ENCODE data around the gene GOLGA3. TPM values are rescaled to one million over a fixed set of nuclear protein-coding genes. Genes with fewer than 3 reads are reported as not detected.

GOLGA3 gene
- total RNA-seq, 1 donor from 2014 or later: 47.5 TPM

GRCh38 chr12:132740313-132740646 lies 88.4 kb downstream of the GOLGA3 start:
- no peaks in the 10 kb centered on the region for H3K4me1 Mint-ChIP-seq (ENCODE audit: low read depth)
- TF ChIP-seq, protein P1, sequence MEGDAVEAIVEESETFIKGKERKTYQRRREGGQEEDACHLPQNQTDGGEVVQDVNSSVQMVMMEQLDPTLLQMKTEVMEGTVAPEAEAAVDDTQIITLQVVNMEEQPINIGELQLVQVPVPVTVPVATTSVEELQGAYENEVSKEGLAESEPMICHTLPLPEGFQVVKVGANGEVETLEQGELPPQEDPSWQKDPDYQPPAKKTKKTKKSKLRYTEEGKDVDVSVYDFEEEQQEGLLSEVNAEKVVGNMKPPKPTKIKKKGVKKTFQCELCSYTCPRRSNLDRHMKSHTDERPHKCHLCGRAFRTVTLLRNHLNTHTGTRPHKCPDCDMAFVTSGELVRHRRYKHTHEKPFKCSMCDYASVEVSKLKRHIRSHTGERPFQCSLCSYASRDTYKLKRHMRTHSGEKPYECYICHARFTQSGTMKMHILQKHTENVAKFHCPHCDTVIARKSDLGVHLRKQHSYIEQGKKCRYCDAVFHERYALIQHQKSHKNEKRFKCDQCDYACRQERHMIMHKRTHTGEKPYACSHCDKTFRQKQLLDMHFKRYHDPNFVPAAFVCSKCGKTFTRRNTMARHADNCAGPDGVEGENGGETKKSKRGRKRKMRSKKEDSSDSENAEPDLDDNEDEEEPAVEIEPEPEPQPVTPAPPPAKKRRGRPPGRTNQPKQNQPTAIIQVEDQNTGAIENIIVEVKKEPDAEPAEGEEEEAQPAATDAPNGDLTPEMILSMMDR (IDR thresholded peaks at IDR 0.05; ENCODE audit: unreplicated experiment): no peak
- H3K27ac Mint-ChIP-seq: no peak overlapping the region
- DNase-seq (ENCODE audit: low spot score, unreplicated experiment): no peak
- no peaks in the 10 kb centered on the region for H3K27me3 Mint-ChIP-seq
- no peak overlapping the region for H3K4me3 Mint-ChIP-seq (ENCODE audit: low read depth)
- peaks cover 37% of the 10 kb centered on the region for H3K36me3 Mint-ChIP-seq (ENCODE audit: insufficient read depth)
- no peaks in the 10 kb centered on the region for H3K9me3 Mint-ChIP-seq (ENCODE audit: low read depth)

DNA sequence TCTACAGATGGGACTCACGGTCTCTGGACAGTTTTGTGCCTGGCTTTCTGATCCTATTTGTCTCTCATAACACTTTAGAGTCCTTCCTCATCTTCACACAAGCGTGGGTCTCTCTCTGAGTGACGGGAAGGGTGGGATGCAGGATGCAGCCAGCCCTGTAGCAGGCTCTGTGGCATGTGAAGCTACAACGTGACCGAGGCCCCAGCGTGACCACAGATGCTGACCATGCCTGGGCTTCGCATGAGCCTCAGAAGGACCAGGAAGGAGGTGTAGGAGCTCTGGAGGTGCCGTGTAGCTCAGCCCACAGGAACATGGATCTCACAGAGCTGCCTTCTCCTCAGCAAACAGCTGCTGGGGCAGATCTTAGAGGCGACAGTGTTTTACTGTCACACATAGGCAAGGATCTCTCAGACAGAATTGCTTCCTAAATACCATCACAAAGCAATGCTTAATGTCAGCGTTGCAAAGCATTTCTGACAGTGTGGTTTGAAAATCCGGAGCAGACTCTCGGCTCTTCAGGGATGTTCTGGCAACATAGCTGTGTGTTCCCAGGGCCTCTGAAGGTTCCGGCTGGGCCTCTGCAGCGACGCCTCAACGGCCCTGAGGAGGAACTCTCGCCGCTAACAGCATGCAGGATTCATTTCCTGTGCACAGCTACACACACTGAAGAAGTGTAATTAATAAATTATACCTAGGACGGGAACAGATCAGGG lies 88.9 kb downstream of the GOLGA3 start:
- Mint-ChIP-seq H3K9me3 (ENCODE audit: low read depth) (no peaks in the 10 kb centered on the region), H3K4me3 (ENCODE audit: low read depth) (no peak overlapping the region), H3K27me3 (no peaks in the 10 kb centered on the region), H3K27ac (peak overlapping the region; percentile 77), H3K4me1 (ENCODE audit: low read depth) (no peaks in the 10 kb centered on the region), H3K36me3 (ENCODE audit: insufficient read depth) (peaks cover 35% of the 10 kb centered on the region)
- TF ChIP-seq, protein P1 (IDR thresholded peaks at IDR 0.05; ENCODE audit: unreplicated experiment): no peak
- DNase-seq (ENCODE audit: low spot score, unreplicated experiment): no peak

DNA sequence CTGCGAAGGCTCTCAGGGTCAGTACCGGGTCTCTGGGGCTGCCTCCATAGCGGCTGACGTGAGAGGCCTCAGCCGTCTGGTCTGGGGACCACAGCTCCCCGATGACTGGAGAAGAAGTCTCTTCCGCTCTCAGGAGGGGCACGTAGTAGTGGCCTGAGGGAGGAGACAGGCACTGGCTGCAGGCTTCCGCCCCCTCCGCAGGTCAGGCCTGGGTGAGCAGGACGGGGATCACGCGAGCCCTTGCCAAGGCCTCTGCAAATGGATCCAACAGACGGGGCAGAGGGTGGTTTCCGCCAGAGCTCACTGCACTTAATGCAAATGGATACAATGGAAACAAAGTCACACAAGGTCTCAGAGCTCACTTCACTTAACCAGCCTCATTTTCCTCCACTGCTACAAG lies 91.8 kb downstream of the GOLGA3 start:
- no peaks in the 10 kb centered on the region for H3K27me3 Mint-ChIP-seq
- no peak for DNase-seq (ENCODE audit: low spot score, unreplicated experiment)
- no peak overlapping the region for H3K4me3 Mint-ChIP-seq (ENCODE audit: low read depth)
- peaks cover 31% of the 10 kb centered on the region for H3K36me3 Mint-ChIP-seq (ENCODE audit: insufficient read depth)
- no peaks in the 10 kb centered on the region for H3K4me1 Mint-ChIP-seq (ENCODE audit: low read depth)
- no peaks in the 10 kb centered on the region for H3K9me3 Mint-ChIP-seq (ENCODE audit: low read depth)
- no peak overlapping the region for H3K27ac Mint-ChIP-seq
- TF ChIP-seq, protein P1 (IDR thresholded peaks at IDR 0.05; ENCODE audit: unreplicated experiment): no peak

- Mint-ChIP-seq H3K9me3 (ENCODE audit: low read depth) (no peaks in the 10 kb centered on the region), H3K36me3 (ENCODE audit: insufficient read depth) (peaks cover 33% of the 10 kb centered on the region), H3K4me3 (ENCODE audit: low read depth) (no peak overlapping the region), H3K4me1 (ENCODE audit: low read depth) (no peaks in the 10 kb centered on the region), H3K27ac (no peak overlapping the region), H3K27me3 (no peaks in the 10 kb centered on the region)
- TF ChIP-seq, protein P1 (IDR thresholded peaks at IDR 0.05; ENCODE audit: unreplicated experiment): no peak
- DNase-seq (ENCODE audit: low spot score, unreplicated experiment): no peak
Observed at GRCh38 chr12:132736378-132736777, 92.3 kb downstream of the GOLGA3 start.

GRCh38 chr12:132735496-132735895 lies 93.2 kb downstream of the GOLGA3 start:
- Mint-ChIP-seq H3K27me3 (no peaks in the 10 kb centered on the region), H3K4me1 (ENCODE audit: low read depth) (no peaks in the 10 kb centered on the region), H3K27ac (no peak overlapping the region), H3K36me3 (ENCODE audit: insufficient read depth) (peaks cover 37% of the 10 kb centered on the region), H3K9me3 (ENCODE audit: low read depth) (no peaks in the 10 kb centered on the region), H3K4me3 (ENCODE audit: low read depth) (no peak overlapping the region)
- no peak for DNase-seq (ENCODE audit: low spot score, unreplicated experiment)
- TF ChIP-seq, protein P1 (IDR thresholded peaks at IDR 0.05; ENCODE audit: unreplicated experiment): no peak
